ENCODE data around the gene LRFN2.

Gene LRFN2

DNA sequence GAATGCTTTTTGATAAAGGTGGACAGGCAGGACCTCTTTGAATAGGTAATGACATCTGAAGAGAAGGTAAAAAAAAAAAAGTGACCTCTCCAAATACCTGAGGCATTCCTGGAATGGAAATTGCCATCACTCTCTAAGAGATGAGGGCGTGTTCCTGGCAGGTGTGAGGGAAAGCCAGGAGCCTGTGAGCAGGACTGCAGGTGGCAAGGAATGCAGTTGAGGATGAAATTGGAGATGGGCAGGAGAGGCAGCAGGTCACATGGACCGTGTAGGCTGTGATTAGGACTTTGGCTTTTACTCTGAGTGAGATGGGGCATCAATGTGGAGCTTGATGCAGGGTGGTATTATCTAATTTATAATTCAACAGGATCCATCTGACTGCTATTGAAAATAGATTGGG is 227.4 kb downstream of the LRFN2 start:
- DNase-seq: no peak

DNA sequence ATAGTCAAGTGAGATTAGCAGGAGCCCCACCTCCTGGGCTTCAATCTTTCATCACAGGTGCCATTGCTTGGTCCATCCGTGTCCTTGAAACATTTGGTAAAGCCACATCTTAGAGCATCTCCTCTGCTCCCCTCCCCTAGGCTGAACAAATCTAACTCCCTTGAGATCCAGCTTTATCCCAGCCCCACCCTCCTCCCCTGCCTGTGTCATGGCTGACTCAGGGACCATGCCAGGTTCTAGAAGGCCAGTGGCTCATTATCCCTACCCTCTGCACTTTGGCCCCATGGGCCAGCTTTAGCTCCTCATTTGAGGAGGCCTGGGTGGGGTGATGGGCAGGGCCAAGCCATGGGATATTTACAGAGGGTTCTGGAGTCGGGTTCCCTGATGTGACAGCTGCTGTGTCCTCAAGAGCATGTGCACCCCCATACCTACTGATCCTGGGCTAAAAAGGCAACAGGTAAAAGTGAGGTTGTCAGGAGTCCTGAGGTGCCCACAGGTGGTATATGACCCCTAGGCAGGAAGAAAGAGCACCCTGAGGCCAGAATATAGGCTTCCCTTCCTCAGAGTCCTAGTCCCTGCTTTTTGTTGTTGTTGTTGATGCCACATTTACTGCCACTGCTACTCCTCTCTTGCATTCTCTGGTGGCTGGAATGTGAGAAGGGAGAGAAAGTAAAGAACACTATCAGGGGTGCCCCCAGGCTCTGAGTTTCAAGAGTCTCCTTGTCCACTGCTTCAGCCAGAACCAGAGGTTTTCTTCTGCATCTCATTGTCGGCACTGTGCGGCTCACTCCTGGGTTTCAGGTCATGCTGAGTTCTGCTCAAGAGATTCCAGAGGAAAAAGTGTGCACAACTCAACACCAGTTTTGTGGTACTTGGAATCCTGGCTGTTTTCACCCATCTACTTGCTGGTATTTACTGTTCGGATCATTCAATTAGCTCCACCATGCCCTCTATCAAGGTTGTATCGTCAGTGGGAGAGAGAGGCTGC is 228.4 kb downstream of the LRFN2 start:
- no peak for DNase-seq

DNA sequence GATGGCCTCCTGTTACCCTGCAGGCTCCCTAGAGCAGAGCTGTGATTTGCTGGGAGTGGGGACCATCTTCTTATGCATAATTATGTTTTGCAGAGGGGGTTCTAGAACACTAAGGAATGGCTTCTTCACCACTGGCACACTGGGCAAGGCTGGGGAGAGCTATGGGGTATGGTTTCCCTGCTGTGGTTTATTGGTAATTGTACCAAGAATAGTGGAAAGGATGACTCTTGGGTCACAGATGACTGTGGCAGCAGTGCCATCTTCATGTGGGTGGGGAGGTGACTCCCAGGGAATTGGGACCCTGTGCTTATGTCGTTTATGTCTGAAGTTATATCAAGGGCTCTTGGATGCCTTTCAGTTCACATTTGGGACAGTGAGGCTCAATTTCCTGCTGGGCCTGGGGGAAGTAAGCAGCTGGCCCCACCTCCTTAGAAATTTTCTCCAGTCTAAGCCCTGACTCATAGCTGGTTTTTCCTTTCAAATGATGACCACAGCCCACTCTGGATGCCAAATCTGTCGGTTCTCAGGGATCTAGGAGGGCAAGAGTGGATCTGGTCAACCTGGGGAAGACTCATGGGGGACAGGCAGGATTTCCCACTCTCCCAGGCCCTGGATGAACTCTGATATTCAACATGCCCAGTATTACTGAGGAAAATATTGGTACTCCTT is 230.8 kb downstream of the LRFN2 start:
- no peak for DNase-seq

DNA sequence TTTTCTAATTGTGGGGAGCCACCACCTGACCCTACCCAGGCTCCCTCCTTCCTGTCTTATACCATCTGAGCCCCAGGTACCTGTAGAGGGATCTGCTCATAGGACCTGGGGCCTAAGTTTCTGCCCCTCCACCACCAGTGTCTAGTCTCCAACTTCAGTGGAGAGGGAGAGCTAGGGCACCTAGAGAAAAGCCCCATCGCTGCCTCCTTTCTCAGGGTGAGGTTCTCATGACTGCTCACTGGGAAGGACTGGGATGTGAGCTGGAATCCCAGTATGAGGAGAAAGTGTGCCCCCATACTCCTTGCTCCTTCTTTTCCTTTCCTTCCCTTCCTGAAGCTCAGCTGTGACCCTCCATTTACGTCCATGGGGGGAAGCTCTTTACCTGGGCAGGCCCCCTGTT is 231.6 kb downstream of the LRFN2 start:
- DNase-seq: no peak

DNA sequence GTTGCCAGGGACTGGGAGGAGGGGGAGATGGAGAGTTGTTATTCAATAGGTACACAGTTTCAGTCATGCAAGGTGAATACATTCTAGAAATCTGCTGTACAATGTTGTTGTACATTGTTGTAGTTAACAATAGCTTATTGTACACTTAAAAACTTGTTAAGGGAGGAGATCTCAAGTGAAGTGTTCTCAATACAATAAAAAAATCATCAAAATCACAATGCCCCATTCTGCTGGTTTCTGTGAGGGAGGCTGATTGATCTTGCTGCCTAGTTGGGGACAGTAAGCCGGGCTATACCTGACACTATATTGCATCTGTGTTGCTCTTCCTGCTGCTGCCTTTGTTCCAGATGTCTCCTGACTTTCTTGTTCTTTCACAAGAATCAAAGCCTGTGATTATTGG is 232.1 kb downstream of the LRFN2 start:
- no peak for DNase-seq

- no peak for DNase-seq
These were observed 233.2 kb downstream of the LRFN2 start for GRCh38 chr6:40353967-40354452.

GRCh38 chr6:40353197-40353966 is 233.8 kb downstream of the LRFN2 start:
- no peak for DNase-seq

DNA sequence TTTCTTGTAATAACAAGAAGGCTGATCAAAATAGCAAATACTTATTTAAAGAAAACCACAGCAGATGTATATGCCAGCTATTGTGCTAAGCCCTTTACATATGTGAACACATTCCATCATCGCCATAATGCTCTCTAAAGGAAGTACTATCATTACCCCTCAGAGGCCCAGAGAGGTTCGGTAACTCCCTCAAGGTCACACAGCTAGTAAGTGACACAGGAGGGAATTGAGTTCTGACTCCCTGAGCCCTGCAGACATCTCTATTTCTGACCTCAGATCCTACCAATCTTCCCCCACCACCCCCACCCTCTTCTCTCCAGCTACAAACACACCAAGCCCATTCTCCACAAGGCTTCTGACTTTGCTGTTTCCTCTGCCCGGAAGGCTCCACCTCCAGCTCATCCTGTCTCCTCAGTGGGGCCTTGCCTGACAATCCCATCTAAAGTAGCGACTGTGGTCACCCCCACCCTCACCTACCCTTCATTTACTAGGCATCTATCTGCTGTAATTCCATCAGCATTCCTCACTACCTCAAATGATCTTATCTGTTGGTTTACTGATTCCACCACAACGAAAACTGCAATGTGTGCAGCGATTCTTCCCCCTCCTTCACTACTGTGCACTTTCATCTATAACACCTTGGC is 234.5 kb downstream of the LRFN2 start:
- DNase-seq: no peak

DNA sequence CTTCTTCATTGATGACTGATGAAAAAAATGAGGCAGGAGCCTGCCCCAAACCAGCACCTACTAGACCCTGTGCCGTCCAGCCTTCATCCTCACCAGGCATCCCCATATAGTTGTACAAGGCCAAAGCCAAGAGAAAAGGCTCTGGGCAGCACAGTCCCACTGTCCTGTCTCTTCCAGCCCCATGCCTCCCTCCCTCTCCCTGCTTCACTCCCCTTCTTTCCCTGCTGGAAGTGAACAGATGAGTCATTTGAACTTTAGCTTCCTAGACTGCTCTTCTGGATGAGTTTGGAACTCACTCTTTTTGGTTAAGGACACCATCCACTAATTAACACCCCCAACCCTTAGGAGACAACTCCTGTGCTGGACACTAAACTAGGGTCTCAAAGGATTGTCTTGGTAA is 235.2 kb downstream of the LRFN2 start:
- DNase-seq: no peak

- DNase-seq: no peak
These were observed 236.4 kb downstream of the LRFN2 start for GRCh38 chr6:40350747-40351217.

GRCh38 chr6:40349901-40350746 is 237.0 kb downstream of the LRFN2 start:
- no peak for DNase-seq

DNA sequence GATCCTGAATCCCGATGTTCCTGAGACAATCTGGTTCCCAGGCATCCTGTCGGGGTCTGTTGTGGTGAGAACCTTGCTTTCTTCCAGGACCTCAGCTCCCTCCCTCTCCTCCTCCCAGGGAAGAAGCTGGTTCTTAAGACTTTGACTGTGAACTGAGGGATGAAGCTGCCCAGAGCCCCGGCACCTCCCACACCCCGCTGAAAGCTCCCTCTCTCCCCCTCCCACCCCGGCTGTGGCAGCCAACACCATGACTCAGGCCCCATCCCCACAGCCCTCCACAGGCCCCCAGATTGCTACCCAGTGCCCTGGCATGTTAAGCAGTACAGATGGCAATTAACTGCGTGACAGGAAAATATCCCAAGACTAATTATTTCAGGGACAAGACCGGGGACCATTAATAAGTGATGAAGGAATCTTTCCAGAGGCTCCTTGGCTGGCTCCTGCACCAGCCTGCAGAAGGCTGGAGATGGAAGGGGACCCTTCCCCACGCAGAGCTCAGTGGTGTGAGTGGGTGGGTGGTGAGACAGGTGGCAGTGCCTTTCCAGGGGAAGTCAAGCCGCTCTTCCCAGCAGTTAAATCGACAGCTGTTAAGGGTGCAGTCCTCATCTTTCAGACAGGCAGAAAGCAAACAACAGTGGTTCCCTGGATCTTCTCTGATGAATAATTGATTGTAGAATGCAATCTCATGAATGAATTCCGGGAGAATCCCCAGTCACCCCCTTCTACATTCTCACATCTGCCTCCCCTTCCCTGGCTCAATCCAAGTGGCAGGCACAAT is 237.9 kb downstream of the LRFN2 start:
- peak; percentile 94 for DNase-seq

DNA sequence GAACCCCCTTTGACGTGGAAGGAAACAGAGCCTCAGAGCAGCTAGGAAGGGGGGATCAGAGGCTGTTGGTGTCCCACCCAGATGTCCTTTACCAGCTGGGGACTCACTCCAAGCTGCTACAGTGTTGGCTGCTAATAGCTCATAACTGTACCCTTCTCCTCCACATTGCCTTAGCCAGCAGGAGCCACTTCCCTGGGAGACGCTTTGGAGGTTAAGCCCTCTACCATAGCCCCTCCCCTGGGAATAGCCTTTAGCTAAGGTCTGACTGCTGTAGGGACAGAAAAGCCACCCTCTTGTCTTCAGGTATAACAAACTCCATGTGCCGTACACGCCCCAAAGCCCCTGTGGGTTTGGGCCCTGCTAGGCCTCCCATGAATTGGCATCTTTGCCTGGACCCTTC is 238.6 kb downstream of the LRFN2 start:
- DNase-seq: no peak

DNA sequence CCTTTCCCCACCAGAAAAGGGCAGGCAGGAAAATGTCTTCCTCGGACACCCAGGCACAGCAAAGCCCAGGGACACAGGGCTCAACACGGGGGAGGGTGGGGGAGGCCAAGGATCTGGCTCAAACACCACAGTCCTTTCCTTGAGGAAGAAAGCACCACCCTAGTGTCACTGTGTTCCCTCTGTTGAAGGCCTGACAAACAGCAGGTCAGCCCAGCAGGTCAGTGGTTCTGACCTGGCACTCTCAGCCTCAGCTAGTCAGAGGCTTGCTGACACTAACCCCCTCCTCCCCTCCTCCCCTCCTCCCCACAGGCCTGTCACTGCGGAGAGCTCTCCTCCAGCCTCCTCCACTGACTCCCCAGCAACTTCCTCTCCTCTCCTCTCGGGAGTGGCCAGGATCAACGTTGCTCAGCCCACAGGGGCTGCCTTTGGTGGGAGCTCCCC is 239.6 kb downstream of the LRFN2 start:
- DNase-seq: no peak

DNA sequence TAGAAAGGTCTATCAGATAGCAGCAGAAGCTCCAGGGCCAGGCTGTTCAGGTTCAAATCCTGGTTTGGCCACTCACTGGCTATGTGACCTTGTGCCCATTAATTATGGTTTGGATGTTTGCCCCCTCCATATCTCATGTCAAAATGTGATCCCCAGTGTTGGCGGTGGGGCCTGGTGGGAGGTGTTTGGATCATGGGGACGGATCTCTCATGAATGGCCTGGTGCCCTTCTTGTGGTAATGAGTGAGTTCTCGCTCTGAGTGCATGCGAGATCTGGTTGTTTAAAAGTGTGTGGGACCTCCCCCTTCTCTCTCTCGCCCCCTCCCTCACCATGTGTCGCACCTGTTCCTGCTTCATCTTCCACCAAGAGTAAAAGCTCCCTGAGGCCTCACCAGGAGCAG is 240.9 kb downstream of the LRFN2 start:
- no peak for DNase-seq

DNA sequence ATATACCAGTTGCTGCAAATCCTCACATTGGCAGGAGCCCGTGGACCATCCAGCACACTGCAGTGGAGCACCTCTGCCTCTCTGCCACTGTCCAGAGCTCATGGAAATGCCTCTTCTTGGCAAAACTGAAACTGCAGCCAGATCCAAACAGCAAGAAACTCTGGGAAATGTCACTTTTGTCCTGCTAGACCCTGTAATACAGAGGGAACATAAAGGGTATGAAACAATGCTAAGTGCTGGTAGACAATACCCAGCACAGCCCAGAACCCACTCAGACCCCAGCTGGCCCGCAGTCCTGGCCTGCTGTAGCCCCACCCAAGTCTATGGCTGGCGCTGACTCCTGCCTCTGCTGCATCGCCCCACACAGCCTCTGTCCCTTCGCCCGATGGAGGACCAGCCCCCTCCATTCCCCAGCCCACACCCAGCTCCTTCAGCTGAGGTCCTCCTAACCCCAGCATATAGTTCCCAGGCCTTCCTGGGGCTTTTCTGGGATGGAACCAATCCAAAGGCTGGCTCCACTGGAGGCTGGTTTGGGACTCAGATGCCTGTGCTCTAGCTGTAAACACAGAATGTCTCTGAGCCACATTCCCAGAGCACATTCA is 242.5 kb downstream of the LRFN2 start:
- DNase-seq: no peak

GRCh38 chr6:40343877-40344565 is 243.1 kb downstream of the LRFN2 start:
- no peak for DNase-seq

GRCh38 chr6:40343318-40343876 is 243.8 kb downstream of the LRFN2 start:
- peak; percentile 30 for DNase-seq

DNA sequence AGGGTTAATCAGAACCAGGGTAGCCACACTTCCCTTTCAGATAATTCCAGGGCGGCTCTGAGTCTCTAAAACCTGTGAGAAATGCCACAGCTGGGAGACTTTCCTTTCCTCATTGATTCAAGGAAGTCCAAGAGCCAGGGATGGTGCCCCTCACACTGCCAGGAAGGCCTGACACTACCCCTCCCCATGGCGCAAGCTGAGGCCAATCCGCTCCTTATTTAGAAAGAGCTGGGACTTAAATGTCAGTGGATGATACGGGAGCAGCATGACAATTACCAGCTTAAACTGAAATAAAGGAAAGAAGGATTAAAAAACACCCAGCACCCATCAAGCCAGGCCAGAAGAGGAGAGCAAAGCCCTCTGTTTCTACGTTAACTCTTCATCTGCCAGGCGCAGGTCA is 244.4 kb downstream of the LRFN2 start:
- DNase-seq: no peak
